K562 (cell line): ENCODE measurements around the gene ACOT13. TPM values are rescaled to one million over a fixed set of nuclear protein-coding genes. Genes with fewer than 3 reads are reported as not detected.

ENCODE experiments used
- ETV5 ChIP-seq: sonication (generic); formaldehyde crosslinking; IDR thresholded peaks from 2 replicates; pipeline ENCODE4 v1.4.0; 2020; ENCODE audit warnings: low read depth, mild to moderate bottlenecking, missing genetic modification reagents
- FOXA1 ChIP-seq: fragments of 450-650 bp; IDR thresholded peaks from 2 replicates; pipeline ENCODE4 v1.6.1; 2016; ENCODE audit warnings: mild to moderate bottlenecking, borderline replicate concordance
- MAFK ChIP-seq: IDR thresholded peaks from 2 replicates; pipeline ENCODE4 v1.6.1; 2011; ENCODE audit warnings: low read length, improper control_type of control experiment
- MAZ ChIP-seq, 2 experiments: fragments of 450-650 bp in 1 of 2; sonication (generic) in 1 of 2; formaldehyde crosslinking; IDR thresholded peaks in 1 of 2; conservative IDR thresholded peaks in 1 of 2; 2 replicates each; pipeline versions ENCODE4 v1.4.0 to v1.5.0; 2020; ENCODE audit warnings: mild to moderate bottlenecking in 1 of 2, missing genetic modification reagents in 1 of 2
- NFE2L1 ChIP-seq: fragments of 450-650 bp; IDR thresholded peaks from 2 replicates; pipeline ENCODE4 v1.6.1; 2016; ENCODE audit warnings: missing genetic modification characterization, low read depth, mild to moderate bottlenecking, missing compliant biosample characterization, moderate library complexity, borderline replicate concordance
- NR4A1 ChIP-seq, 2 experiments: fragments of 250-450 bp in 1 of 2; fragments of 450-650 bp in 1 of 2; sonication (Bioruptor Pico) in 1 of 2; IDR thresholded peaks; 2 replicates each; pipeline versions ENCODE4 v1.4.0 to v1.6.1; 2016 to 2020; ENCODE audit warnings: mild to moderate bottlenecking in 2 of 2, missing compliant biosample characterization in 1 of 2, missing genetic modification characterization in 1 of 2, moderate library complexity in 1 of 2
- polyA plus RNA-seq, 8 experiments: library from polyadenylated mRNA; depleted of rRNA in 4 of 8; stranded (reverse) in 5 of 8; unstranded in 3 of 8; fragments of >200 nt; fragmentation: Nextera tagmentation in 2 of 8; fragmentation: Illumina TruSeq in 1 of 8; extraction: Ambion mirVana in 2 of 8; extraction: Trizol in 1 of 8; gene quantifications; 2 replicates each; pipeline versions ENCODE4 v1.2.1 to v1.2.3, GENCODE V29; 2011 to 2014; ENCODE audit warnings: inconsistent platforms in 1 of 8, missing spikeins in 1 of 8
- total RNA-seq, 7 experiments: library from RNA; depleted of rRNA in 6 of 7; stranded (reverse); fragments of >200 nt in 6 of 7; fragmentation: Illumina TruSeq in 2 of 7; extraction: Trizol in 2 of 7; gene quantifications; 2 replicates each; pipeline versions ENCODE4 v1.2.1 to v1.2.3, GENCODE V29; 2011 to 2021; ENCODE audit warnings: low replicate concordance in 1 of 7
- TF ChIP-seq, protein P1 (sequence below), 2 experiments: IDR thresholded peaks in 1 of 2; conservative IDR thresholded peaks in 1 of 2; 2 replicates each; pipeline ENCODE4 v1.6.1; 2016; ENCODE audit warnings: low read depth in 2 of 2, mild to moderate bottlenecking in 1 of 2, missing compliant biosample characterization in 1 of 2, missing genetic modification characterization in 1 of 2, moderate library complexity in 1 of 2
- TF ChIP-seq, protein P2 (sequence below), 2 experiments: fragments of 450-650 bp; IDR thresholded peaks; 2 replicates each; pipeline ENCODE4 v1.6.1; 2018; ENCODE audit warnings: mild to moderate bottlenecking in 2 of 2, low read depth in 1 of 2; ENCODE audit not compliant: partially characterized antibody in 2 of 2
- TF ChIP-seq, protein P3 (sequence below): sonication (generic); formaldehyde crosslinking; IDR thresholded peaks from 2 replicates; pipeline ENCODE4 v1.8.0; 2023; ENCODE audit warnings: mild to moderate bottlenecking, missing genetic modification reagents

Gene ACOT13
- total and polyA plus RNA-seq, 9 of the 15 experiments (the other 6 are each of a cell fraction or from before 2014, with no cell fraction given), result 14.1 to 129 (median 65.7) TPM

DNA sequence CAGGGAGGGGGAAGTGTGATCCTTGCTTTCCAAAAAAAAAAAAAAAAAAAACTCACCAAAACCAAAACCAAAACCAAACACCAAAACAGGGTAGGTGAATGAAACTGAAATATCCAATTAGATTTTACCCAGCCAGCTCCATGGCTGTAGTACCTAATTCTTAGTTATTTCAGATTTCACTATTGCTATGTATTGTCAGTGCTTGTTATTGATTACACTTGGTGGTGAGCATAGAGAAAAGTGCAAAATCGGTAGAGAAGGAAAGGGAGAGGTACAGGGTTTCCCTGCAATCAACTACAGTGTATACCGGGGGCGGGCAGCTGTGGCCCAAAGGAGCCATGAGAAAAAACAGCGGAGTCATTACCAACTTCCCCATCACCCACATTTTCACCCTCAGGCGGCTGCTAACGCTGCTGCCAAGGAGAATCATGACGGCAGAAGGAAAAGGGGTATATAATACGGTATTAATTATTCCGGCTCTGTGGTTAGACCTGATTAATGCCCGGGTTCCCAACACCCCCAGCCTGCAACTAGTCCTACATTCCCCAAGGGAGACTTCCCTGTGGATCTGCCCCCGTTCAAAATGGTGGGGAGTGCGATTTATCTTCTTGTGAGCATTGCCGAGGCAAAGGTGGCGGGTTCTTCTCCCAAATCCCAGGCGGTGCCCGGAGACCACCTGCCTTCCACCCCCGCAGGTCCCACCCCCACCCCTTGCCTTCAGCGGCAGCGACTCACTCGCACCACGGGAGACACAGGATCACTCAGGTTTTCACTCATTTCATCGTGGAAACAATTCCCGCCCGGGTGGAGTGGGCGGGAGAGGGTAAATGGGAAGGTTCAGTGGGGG, 52.5 kb downstream of the ACOT13 start, which contains the start of gene C6orf62 (continued):
- TF ChIP-seq, protein P1, sequence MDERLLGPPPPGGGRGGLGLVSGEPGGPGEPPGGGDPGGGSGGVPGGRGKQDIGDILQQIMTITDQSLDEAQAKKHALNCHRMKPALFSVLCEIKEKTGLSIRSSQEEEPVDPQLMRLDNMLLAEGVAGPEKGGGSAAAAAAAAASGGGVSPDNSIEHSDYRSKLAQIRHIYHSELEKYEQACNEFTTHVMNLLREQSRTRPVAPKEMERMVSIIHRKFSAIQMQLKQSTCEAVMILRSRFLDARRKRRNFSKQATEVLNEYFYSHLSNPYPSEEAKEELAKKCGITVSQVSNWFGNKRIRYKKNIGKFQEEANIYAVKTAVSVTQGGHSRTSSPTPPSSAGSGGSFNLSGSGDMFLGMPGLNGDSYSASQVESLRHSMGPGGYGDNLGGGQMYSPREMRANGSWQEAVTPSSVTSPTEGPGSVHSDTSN (CRISPR knock-in tag; IDR thresholded peaks at IDR 0.05; ENCODE audit: low read depth), result no peak
- TF ChIP-seq, protein P1 (tag; conservative IDR thresholded peaks at IDR 0.05; ENCODE audit: low read depth), result no peak
- TF ChIP-seq NR4A1 (CRISPR knock-in tag; IDR thresholded peaks at IDR 0.05) (no peak), NR4A1 (tag; IDR thresholded peaks at IDR 0.05) (no peak), MAZ (CRISPR knock-in tag; conservative IDR thresholded peaks at IDR 0.05 in 1 of 2, IDR thresholded peaks at IDR 0.05 in 1 of 2) (peak in 1 of 2 experiments; percentile 26; a peak in 2 of 4 replicates), ETV5 (CRISPR knock-in tag) (no peak), FOXA1 (no peak), NFE2L1 (tag) (peak; percentile 4; the same call in 1 of the 2 replicates), MAFK (peak; percentile 52; the same call in 1 of the 2 replicates)
- TF ChIP-seq, protein P2, sequence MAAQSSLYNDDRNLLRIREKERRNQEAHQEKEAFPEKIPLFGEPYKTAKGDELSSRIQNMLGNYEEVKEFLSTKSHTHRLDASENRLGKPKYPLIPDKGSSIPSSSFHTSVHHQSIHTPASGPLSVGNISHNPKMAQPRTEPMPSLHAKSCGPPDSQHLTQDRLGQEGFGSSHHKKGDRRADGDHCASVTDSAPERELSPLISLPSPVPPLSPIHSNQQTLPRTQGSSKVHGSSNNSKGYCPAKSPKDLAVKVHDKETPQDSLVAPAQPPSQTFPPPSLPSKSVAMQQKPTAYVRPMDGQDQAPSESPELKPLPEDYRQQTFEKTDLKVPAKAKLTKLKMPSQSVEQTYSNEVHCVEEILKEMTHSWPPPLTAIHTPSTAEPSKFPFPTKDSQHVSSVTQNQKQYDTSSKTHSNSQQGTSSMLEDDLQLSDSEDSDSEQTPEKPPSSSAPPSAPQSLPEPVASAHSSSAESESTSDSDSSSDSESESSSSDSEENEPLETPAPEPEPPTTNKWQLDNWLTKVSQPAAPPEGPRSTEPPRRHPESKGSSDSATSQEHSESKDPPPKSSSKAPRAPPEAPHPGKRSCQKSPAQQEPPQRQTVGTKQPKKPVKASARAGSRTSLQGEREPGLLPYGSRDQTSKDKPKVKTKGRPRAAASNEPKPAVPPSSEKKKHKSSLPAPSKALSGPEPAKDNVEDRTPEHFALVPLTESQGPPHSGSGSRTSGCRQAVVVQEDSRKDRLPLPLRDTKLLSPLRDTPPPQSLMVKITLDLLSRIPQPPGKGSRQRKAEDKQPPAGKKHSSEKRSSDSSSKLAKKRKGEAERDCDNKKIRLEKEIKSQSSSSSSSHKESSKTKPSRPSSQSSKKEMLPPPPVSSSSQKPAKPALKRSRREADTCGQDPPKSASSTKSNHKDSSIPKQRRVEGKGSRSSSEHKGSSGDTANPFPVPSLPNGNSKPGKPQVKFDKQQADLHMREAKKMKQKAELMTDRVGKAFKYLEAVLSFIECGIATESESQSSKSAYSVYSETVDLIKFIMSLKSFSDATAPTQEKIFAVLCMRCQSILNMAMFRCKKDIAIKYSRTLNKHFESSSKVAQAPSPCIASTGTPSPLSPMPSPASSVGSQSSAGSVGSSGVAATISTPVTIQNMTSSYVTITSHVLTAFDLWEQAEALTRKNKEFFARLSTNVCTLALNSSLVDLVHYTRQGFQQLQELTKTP (IDR thresholded peaks at IDR 0.05; ENCODE audit: low read depth in 1 of 2, partially characterized antibody in 2 of 2), result peak; percentile 64 to 66
- TF ChIP-seq, protein P3, sequence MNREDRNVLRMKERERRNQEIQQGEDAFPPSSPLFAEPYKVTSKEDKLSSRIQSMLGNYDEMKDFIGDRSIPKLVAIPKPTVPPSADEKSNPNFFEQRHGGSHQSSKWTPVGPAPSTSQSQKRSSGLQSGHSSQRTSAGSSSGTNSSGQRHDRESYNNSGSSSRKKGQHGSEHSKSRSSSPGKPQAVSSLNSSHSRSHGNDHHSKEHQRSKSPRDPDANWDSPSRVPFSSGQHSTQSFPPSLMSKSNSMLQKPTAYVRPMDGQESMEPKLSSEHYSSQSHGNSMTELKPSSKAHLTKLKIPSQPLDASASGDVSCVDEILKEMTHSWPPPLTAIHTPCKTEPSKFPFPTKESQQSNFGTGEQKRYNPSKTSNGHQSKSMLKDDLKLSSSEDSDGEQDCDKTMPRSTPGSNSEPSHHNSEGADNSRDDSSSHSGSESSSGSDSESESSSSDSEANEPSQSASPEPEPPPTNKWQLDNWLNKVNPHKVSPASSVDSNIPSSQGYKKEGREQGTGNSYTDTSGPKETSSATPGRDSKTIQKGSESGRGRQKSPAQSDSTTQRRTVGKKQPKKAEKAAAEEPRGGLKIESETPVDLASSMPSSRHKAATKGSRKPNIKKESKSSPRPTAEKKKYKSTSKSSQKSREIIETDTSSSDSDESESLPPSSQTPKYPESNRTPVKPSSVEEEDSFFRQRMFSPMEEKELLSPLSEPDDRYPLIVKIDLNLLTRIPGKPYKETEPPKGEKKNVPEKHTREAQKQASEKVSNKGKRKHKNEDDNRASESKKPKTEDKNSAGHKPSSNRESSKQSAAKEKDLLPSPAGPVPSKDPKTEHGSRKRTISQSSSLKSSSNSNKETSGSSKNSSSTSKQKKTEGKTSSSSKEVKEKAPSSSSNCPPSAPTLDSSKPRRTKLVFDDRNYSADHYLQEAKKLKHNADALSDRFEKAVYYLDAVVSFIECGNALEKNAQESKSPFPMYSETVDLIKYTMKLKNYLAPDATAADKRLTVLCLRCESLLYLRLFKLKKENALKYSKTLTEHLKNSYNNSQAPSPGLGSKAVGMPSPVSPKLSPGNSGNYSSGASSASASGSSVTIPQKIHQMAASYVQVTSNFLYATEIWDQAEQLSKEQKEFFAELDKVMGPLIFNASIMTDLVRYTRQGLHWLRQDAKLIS, result peak; percentile 15; the same call in 1 of the 2 replicates
